ENCODE data around the gene FAH.

- TF ChIP-seq EP300 (IDR thresholded peaks at IDR 0.05; ENCODE audit: borderline replicate concordance in 1 of 2, control insufficient read depth in 1 of 2, low read depth in 2 of 2, low read length in 2 of 2) (no peak), POLR2AphosphoS5 (IDR thresholded peaks at IDR 0.05; ENCODE audit: low read length) (no peak), MYC (IDR thresholded peaks at IDR 0.05; ENCODE audit: insufficient read depth, insufficient read length, insufficient replicate concordance, low read length, severe bottlenecking) (no peak), CEBPZ (IDR thresholded peaks at IDR 0.05; ENCODE audit: low read depth, low read length) (no peak), CUX1 (IDR thresholded peaks at IDR 0.05; ENCODE audit: insufficient replicate concordance, low read depth, low read length) (no peak)
Observed at GRCh38 chr15:80180468-80180867, 27.7 kb downstream of the FAH start.
